Parathyroid adenoma (tissue), 2 donors: Measurements from ENCODE around the gene SERINC3.
A peak's percentile ranks its signal among the peaks of the same experiment; 100 is the strongest.

Experiments
- H2AFZ ChIP-seq: fragments of 300-600 bp; sonication (generic); one replicate; pipeline ENCODE4 v1.7.0; 2017; ENCODE audit warnings: antibody characterized with exemption, mild to moderate bottlenecking
- H3K27ac ChIP-seq: fragments of 300-600 bp; sonication (generic); one replicate; pipeline ENCODE4 v1.7.0; 2017
- H3K27me3 ChIP-seq: fragments of 300-600 bp; sonication (generic); one replicate; pipeline ENCODE4 v1.7.0; 2017; ENCODE audit warnings: low read length; ENCODE audit not compliant: control insufficient read depth, insufficient read depth
- H3K36me3 ChIP-seq: fragments of 300-600 bp; sonication (generic); one replicate; pipeline ENCODE4 v1.7.0; 2017; ENCODE audit warnings: low read length; ENCODE audit not compliant: control insufficient read depth, insufficient read depth
- H3K4me1 ChIP-seq: fragments of 300-600 bp; sonication (generic); one replicate; pipeline ENCODE4 v1.7.0; 2017; ENCODE audit warnings: control low read depth
- H3K4me2 ChIP-seq: fragments of 300-600 bp; sonication (generic); one replicate; pipeline ENCODE4 v1.7.0; 2017; ENCODE audit warnings: low read length
- H3K4me3 ChIP-seq: fragments of 300-600 bp; sonication (generic); one replicate; pipeline ENCODE4 v1.7.0; 2017; ENCODE audit warnings: low read depth, low read length
- H3K79me2 ChIP-seq: fragments of 300-600 bp; sonication (generic); one replicate; pipeline ENCODE4 v1.7.0; 2017; ENCODE audit warnings: control low read depth
- H3K9ac ChIP-seq: fragments of 300-600 bp; sonication (generic); one replicate; pipeline ENCODE4 v1.7.0; 2017; ENCODE audit warnings: mild to moderate bottlenecking
- H3K9me3 ChIP-seq: fragments of 300-600 bp; sonication (generic); one replicate; pipeline ENCODE4 v1.7.0; 2017; ENCODE audit warnings: low read length; ENCODE audit not compliant: control insufficient read depth
- CTCF ChIP-seq: fragments of 300-600 bp; sonication (generic); IDR thresholded peaks from one replicate; pipeline ENCODE4 v1.7.0; 2017; ENCODE audit warnings: antibody characterized with exemption, mild to moderate bottlenecking
- donor health status: primary hyperparathyroidism.

Gene SERINC3

GRCh38 chr20:44537993-44538392 is 16.1 kb upstream of the SERINC3 start:
- no peak overlapping the region for H3K27ac ChIP-seq
- peaks cover 23% of the 10 kb centered on the region for H3K4me1 ChIP-seq
- no peak overlapping the region for H3K4me2 ChIP-seq
- TF ChIP-seq CTCF, result peak; percentile 15
- no peaks in the 10 kb centered on the region for H3K9me3 ChIP-seq
- no peak overlapping the region for H3K9ac ChIP-seq
- no peak overlapping the region for H3K4me3 ChIP-seq
- no peak overlapping the region for H2AFZ ChIP-seq
- no peaks in the 10 kb centered on the region for H3K36me3 ChIP-seq
- H3K27me3 ChIP-seq, result no peaks in the 10 kb centered on the region
- H3K79me2 ChIP-seq, result peaks cover 20% of the 10 kb centered on the region

GRCh38 chr20:44536175-44536574 is 14.3 kb upstream of the SERINC3 start:
- no peak overlapping the region for H3K27ac ChIP-seq
- no peak overlapping the region for H2AFZ ChIP-seq
- H3K4me2 ChIP-seq, result no peak overlapping the region
- no peak for TF ChIP-seq CTCF
- no peaks in the 10 kb centered on the region for H3K27me3 ChIP-seq
- H3K4me1 ChIP-seq, result peaks cover 13% of the 10 kb centered on the region
- H3K9ac ChIP-seq, result no peak overlapping the region
- no peak overlapping the region for H3K4me3 ChIP-seq
- no peaks in the 10 kb centered on the region for H3K9me3 ChIP-seq
- H3K79me2 ChIP-seq, result peaks cover 35% of the 10 kb centered on the region
- no peaks in the 10 kb centered on the region for H3K36me3 ChIP-seq

GRCh38 chr20:44533928-44534327 is 12.1 kb upstream of the SERINC3 start:
- H2AFZ ChIP-seq, result no peak overlapping the region
- H3K27ac ChIP-seq, result peak overlapping the region; percentile 11
- H3K4me3 ChIP-seq, result no peak overlapping the region
- H3K9me3 ChIP-seq, result no peaks in the 10 kb centered on the region
- H3K79me2 ChIP-seq, result peaks cover 24% of the 10 kb centered on the region
- TF ChIP-seq CTCF, result no peak
- no peak overlapping the region for H3K9ac ChIP-seq
- H3K4me1 ChIP-seq, result peaks cover 12% of the 10 kb centered on the region
- H3K27me3 ChIP-seq, result no peaks in the 10 kb centered on the region
- no peaks in the 10 kb centered on the region for H3K36me3 ChIP-seq
- H3K4me2 ChIP-seq, result no peak overlapping the region

GRCh38 chr20:44532981-44533331 is 11.1 kb upstream of the SERINC3 start:
- H3K4me1 ChIP-seq, result peaks cover 12% of the 10 kb centered on the region
- TF ChIP-seq CTCF, result no peak
- no peaks in the 10 kb centered on the region for H3K9me3 ChIP-seq
- H3K27me3 ChIP-seq, result no peaks in the 10 kb centered on the region
- peaks cover 21% of the 10 kb centered on the region for H3K79me2 ChIP-seq
- H3K4me2 ChIP-seq, result peak overlapping the region; percentile 98
- no peaks in the 10 kb centered on the region for H3K36me3 ChIP-seq
- peak overlapping the region; percentile 75 for H3K4me3 ChIP-seq
- H3K9ac ChIP-seq, result no peak overlapping the region
- peak overlapping the region; percentile 95 for H2AFZ ChIP-seq
- H3K27ac ChIP-seq, result peak overlapping the region; percentile 74

GRCh38 chr20:44532259-44532980 is 10.6 kb upstream of the SERINC3 start:
- H3K4me1 ChIP-seq, result peaks cover 12% of the 10 kb centered on the region
- peak overlapping the region; percentile 95 for H2AFZ ChIP-seq
- no peaks in the 10 kb centered on the region for H3K27me3 ChIP-seq
- no peak for TF ChIP-seq CTCF
- no peaks in the 10 kb centered on the region for H3K9me3 ChIP-seq
- peak overlapping the region; percentile 70 for H3K9ac ChIP-seq
- peak overlapping the region; percentile 74 for H3K27ac ChIP-seq
- H3K4me2 ChIP-seq, result peak overlapping the region; percentile 98
- no peaks in the 10 kb centered on the region for H3K36me3 ChIP-seq
- H3K4me3 ChIP-seq, result peak overlapping the region; percentile 75
- peaks cover 21% of the 10 kb centered on the region for H3K79me2 ChIP-seq
